CD4-positive, CD25-positive, alpha-beta regulatory T cell (primary cell): ENCODE results near the gene ANKFN1. TPM values are rescaled to one million over a fixed set of nuclear protein-coding genes. Genes with fewer than 3 reads are reported as not detected.

Source experiments
- ATAC-seq, 2 donors: fragments of 150-1000 bp; cut with Tn5 transposase; one replicate each; pipeline ENCODE4 v1.10.0; 2021; ENCODE audit warnings: low read depth in 2 of 2, moderate number of reproducible peaks in 2 of 2, moderate library complexity in 1 of 2
- DNase-seq, 3 donors: peaks; one replicate each; pipeline versions ENCODE4 v3.0.0 to v3.0.0-alpha.2; 2012 to 2022; ENCODE audit warnings: mixed read lengths in 1 of 3
- H3K27ac ChIP-seq: one replicate; pipeline ENCODE4 v1.7.0; 2013; ENCODE audit warnings: mild to moderate bottlenecking, low read length; ENCODE audit not compliant: insufficient read depth, poor library complexity, severe bottlenecking
- H3K27me3 ChIP-seq: one replicate; pipeline ENCODE4 v1.7.0; 2013; ENCODE audit warnings: low read length; ENCODE audit not compliant: control insufficient read depth, insufficient read depth
- H3K36me3 ChIP-seq: one replicate; pipeline ENCODE4 v1.7.0; 2013; ENCODE audit warnings: mild to moderate bottlenecking, low read length, moderate library complexity; ENCODE audit not compliant: control insufficient read depth, insufficient read depth
- H3K4me1 ChIP-seq: 2 replicates; pipeline ENCODE4 v1.7.0; 2013; ENCODE audit warnings: mild to moderate bottlenecking, low read length; ENCODE audit not compliant: insufficient read depth, control insufficient read depth, poor library complexity, severe bottlenecking
- H3K4me3 ChIP-seq: one replicate; pipeline ENCODE4 v1.7.0; 2013; ENCODE audit warnings: low read depth, mild to moderate bottlenecking, low read length, moderate library complexity
- H3K9me3 ChIP-seq, 2 experiments: 1 replicate in 1 of 2; 2 replicates in 1 of 2; pipeline ENCODE4 v1.7.0; 2013; ENCODE audit warnings: low read length in 2 of 2, mild to moderate bottlenecking in 1 of 2, moderate library complexity in 1 of 2; ENCODE audit not compliant: control insufficient read depth in 2 of 2
- H3K27ac Mint-ChIP-seq, 3 donors: one replicate each; pipeline ENCODE4 v1.8.0; 2020 to 2022; ENCODE audit warnings: mild to moderate bottlenecking in 3 of 3, mixed read lengths in 3 of 3, moderate library complexity in 2 of 3
- H3K27me3 Mint-ChIP-seq: one replicate; pipeline ENCODE4 v1.8.0; 2022; ENCODE audit warnings: mild to moderate bottlenecking, mixed read lengths
- H3K36me3 Mint-ChIP-seq: one replicate; pipeline ENCODE4 v1.8.0; 2020; ENCODE audit warnings: mixed read lengths
- H3K4me1 Mint-ChIP-seq, 4 donors: one replicate each; pipeline ENCODE4 v1.8.0; 2020 to 2022; ENCODE audit warnings: mixed read lengths in 4 of 4, mild to moderate bottlenecking in 1 of 4
- H3K4me3 Mint-ChIP-seq, 4 donors: one replicate each; pipeline ENCODE4 v1.8.0; 2020 to 2022; ENCODE audit warnings: mild to moderate bottlenecking in 4 of 4, mixed read lengths in 4 of 4, moderate library complexity in 3 of 4
- H3K9me3 Mint-ChIP-seq, 7 donors: one replicate each; pipeline ENCODE4 v1.8.0; 2020 to 2022; ENCODE audit warnings: mixed read lengths in 7 of 7, mild to moderate bottlenecking in 3 of 7, moderate library complexity in 2 of 7
- polyA plus RNA-seq, 4 donors: library from polyadenylated mRNA; unstranded; fragments of 300-500 nt; fragmentation: Illumina TruSeq; gene quantifications; one replicate each; pipeline ENCODE4 v1.2.3, GENCODE V29; 2021
- total RNA-seq: library from RNA; stranded (reverse); gene quantifications from one replicate; pipeline ENCODE4 v1.2.3, GENCODE V29; 2022

Gene ANKFN1
- total and polyA plus RNA-seq, 5 donors from 2014 or later: not detected

DNA sequence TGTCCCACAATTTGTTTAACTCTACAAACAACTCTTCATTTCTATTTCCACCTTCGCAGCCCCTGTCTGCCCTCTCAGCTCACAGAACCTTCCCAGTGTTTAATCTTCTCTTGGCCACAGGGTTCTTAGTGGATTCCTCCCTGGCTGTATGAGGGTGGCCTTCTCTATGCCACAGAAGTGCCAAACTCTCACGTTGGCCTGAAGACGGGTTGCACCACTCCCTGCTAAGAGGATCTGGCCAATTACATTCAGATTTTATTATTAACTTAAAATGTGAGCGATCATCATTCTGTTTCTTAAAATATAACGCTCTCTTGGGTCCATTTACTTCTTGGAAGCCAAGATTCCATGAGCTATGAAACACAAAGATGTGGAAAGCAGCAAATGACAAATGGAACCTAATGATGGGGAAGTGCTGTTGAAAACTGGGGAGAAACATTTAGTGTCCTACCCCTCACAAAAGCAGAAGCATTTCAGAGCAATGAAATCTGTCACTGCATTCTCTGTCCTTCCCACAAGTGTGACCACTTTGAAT lies 348.9 kb downstream of the ANKFN1 start:
- Mint-ChIP-seq H3K27ac (no peak overlapping the region), H3K4me1 (no peaks in the 10 kb centered on the region), H3K27me3 (peaks cover 4% of the 10 kb centered on the region), H3K4me3 (no peak overlapping the region), H3K9me3 (no peaks in the 10 kb centered on the region), H3K36me3 (no peaks in the 10 kb centered on the region)
- ATAC-seq: no peak
- no peak overlapping the region for H3K27ac ChIP-seq
- no peak overlapping the region for H3K4me3 ChIP-seq
- DNase-seq: no peak
- no peaks in the 10 kb centered on the region for H3K9me3 ChIP-seq
- no peaks in the 10 kb centered on the region for H3K36me3 ChIP-seq
- H3K27me3 ChIP-seq: peaks cover 3% of the 10 kb centered on the region
- no peaks in the 10 kb centered on the region for H3K4me1 ChIP-seq

DNA sequence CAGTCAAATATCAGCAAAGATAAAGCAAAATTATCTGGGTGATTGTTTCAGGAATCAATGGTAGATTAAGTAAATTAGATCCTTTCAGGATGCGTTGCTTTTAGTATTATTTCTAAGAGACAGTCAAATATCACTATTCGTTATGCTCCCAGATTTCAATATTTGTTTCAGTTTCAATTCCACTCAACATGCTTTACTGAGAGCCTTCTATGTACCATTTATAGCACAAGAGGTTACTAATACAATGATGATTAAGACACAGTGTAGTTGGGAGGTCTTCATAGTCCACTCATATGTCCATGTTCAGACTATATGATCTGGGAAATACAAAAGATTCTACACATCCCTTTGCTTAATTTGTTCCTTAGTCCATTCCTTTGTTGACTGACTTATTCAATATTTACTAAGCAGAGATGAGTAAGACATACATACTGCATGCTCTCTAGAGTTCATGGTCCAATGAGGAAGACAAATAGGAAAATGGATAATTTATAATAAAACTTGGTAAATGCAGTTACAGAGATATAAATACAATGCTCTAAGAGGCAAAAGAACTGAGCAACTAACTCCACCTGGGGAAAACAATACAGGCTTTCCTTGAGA lies 352.0 kb downstream of the ANKFN1 start:
- Histone ChIP-seq H3K9me3 (no peaks in the 10 kb centered on the region), H3K4me1 (no peaks in the 10 kb centered on the region), H3K27ac (no peak overlapping the region), H3K36me3 (no peaks in the 10 kb centered on the region), H3K4me3 (no peak overlapping the region), H3K27me3 (peaks cover 3% of the 10 kb centered on the region)
- Mint-ChIP-seq H3K9me3 (no peaks in the 10 kb centered on the region), H3K4me3 (no peak overlapping the region), H3K27ac (no peak overlapping the region), H3K36me3 (no peaks in the 10 kb centered on the region), H3K27me3 (peaks cover 4% of the 10 kb centered on the region), H3K4me1 (no peaks in the 10 kb centered on the region)
- ATAC-seq (no peak), DNase-seq (peak in 1 of 3 donors; percentile 16)

DNA sequence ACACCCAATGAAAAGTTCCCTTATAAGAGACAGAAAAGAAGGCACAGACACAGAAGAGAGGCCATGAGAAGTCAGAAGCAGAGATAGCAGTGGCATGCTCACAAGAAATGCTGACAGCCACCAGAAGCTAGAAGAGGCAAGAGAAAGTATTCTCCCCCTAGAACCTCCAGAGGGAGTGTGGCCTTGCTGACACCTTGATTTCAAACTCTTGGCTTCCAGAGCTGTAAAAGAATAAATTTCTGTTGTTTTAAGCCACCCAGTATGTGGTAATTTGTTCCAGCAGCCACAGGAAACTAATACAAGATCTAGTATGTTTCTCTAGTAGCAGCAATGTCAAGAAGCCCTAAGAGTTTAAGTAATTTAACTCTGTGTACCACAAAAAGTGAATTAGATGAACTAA lies 353.1 kb downstream of the ANKFN1 start:
- Mint-ChIP-seq H3K36me3 (no peaks in the 10 kb centered on the region), H3K27ac (no peak overlapping the region), H3K4me1 (no peaks in the 10 kb centered on the region), H3K4me3 (no peak overlapping the region), H3K27me3 (no peaks in the 10 kb centered on the region), H3K9me3 (no peaks in the 10 kb centered on the region)
- ATAC-seq (no peak), DNase-seq (no peak)
- H3K27ac ChIP-seq: no peak overlapping the region
- no peaks in the 10 kb centered on the region for H3K36me3 ChIP-seq
- no peak overlapping the region for H3K4me3 ChIP-seq
- H3K9me3 ChIP-seq: no peaks in the 10 kb centered on the region
- H3K27me3 ChIP-seq: peaks cover 3% of the 10 kb centered on the region
- H3K4me1 ChIP-seq: no peaks in the 10 kb centered on the region

DNA sequence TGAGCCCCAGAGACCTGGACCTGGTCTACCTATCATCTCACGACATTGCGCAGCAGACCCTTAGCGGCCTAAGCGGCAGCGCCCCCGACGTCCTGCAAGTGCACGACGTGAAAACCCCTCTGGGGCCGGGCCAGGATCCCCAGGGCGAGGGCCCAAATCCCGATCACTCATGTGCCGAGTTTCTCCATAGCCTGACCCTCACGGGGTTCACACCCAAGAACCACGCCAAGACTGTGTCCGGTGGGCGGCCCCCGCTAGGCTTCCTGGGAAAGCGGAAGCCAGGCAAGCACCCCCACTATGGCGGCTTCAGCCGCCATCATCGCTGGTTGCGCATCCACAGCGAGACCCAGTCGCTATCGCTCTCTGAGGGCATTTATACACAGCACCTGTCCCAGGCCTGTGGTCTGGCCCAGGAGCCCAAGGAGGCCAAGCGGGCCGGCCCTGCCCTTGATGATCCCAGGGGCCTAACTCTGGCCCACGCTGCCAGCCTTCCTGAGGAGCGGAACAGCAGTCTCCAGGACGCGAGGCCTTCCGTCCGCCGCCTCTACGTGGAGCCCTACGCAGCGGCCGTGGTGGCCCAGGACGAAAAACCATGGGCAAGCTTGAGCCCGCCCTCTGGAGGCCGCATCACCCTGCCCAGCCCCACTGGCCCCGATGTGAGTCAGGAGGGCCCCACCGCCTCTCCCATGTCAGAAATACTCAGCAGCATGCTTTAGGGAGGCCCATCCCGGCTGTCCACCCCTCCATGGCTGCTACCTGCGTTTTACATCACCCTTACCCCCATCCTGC lies 357.5 kb downstream of the ANKFN1 start:
- Mint-ChIP-seq H3K27me3 (no peaks in the 10 kb centered on the region), H3K27ac (no peak overlapping the region), H3K4me3 (no peak overlapping the region), H3K36me3 (no peaks in the 10 kb centered on the region), H3K9me3 (no peaks in the 10 kb centered on the region), H3K4me1 (no peaks in the 10 kb centered on the region)
- Histone ChIP-seq H3K4me1 (no peaks in the 10 kb centered on the region), H3K27ac (no peak overlapping the region), H3K9me3 (no peaks in the 10 kb centered on the region), H3K4me3 (no peak overlapping the region), H3K36me3 (no peaks in the 10 kb centered on the region), H3K27me3 (no peaks in the 10 kb centered on the region)
- ATAC-seq (no peak), DNase-seq (no peak)

DNA sequence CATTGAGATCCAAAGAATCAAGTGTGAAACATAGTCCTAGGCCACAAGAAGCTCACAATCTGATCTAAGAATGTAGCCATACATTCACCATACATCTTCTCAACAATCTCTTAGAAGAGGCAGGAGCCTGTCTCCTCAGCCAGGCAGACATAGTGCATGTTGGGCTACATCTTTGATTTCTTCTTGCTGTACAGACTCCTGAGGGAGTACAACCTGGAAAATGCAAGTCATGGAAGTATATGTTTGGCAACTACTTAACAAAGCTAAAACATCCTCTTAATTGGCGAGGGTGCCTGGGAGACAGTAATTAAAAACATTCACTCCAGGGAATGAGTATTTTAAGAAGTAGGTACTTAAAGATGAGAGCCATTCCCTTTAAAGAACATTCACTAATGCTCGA lies 361.0 kb downstream of the ANKFN1 start:
- Mint-ChIP-seq H3K9me3 (no peaks in the 10 kb centered on the region), H3K4me1 (no peaks in the 10 kb centered on the region)
- ATAC-seq: no peak

DNA sequence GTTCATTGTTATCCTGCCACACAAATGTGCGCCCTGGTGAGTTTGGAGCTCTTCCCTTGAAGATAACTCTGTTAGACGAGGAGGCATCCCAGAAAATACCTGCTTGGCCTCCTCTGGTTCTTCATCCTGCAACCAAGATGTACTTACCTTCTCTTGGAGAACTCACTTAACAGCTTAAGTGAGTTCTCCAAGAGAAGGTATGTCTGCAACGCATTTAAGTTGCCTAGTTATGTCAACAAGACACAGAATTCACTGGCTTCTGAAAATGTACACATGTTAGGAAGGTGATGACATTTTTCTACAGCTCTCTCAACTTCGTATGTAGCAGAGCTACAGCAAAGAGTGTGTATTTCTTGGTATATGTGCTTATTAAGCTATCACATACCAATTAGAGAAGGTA lies 361.6 kb downstream of the ANKFN1 start:
- Mint-ChIP-seq H3K4me3 (no peak overlapping the region), H3K36me3 (no peaks in the 10 kb centered on the region), H3K9me3 (peaks cover 0 to 2% (median 0%) of the 10 kb centered on the region in 7 donors), H3K4me1 (no peaks in the 10 kb centered on the region), H3K27ac (no peak overlapping the region), H3K27me3 (peaks cover 8% of the 10 kb centered on the region)
- Histone ChIP-seq H3K4me3 (no peak overlapping the region), H3K27ac (no peak overlapping the region), H3K9me3 (no peaks in the 10 kb centered on the region), H3K36me3 (no peaks in the 10 kb centered on the region), H3K4me1 (no peaks in the 10 kb centered on the region), H3K27me3 (peaks cover 4% of the 10 kb centered on the region)
- ATAC-seq: no peak
- DNase-seq: no peak

More for the DNA sequence above, 361.0 kb downstream of the ANKFN1 start:
- no peaks in the 10 kb centered on the region for H3K36me3 ChIP-seq
- Mint-ChIP-seq H3K4me3 (no peak overlapping the region), H3K27ac (no peak overlapping the region), H3K36me3 (no peaks in the 10 kb centered on the region), H3K27me3 (peaks cover 2% of the 10 kb centered on the region)
- DNase-seq: no peak
- H3K27ac ChIP-seq: no peak overlapping the region
- H3K27me3 ChIP-seq: peaks cover 4% of the 10 kb centered on the region
- no peaks in the 10 kb centered on the region for H3K4me1 ChIP-seq
- H3K4me3 ChIP-seq: no peak overlapping the region
- H3K9me3 ChIP-seq: no peaks in the 10 kb centered on the region

DNA sequence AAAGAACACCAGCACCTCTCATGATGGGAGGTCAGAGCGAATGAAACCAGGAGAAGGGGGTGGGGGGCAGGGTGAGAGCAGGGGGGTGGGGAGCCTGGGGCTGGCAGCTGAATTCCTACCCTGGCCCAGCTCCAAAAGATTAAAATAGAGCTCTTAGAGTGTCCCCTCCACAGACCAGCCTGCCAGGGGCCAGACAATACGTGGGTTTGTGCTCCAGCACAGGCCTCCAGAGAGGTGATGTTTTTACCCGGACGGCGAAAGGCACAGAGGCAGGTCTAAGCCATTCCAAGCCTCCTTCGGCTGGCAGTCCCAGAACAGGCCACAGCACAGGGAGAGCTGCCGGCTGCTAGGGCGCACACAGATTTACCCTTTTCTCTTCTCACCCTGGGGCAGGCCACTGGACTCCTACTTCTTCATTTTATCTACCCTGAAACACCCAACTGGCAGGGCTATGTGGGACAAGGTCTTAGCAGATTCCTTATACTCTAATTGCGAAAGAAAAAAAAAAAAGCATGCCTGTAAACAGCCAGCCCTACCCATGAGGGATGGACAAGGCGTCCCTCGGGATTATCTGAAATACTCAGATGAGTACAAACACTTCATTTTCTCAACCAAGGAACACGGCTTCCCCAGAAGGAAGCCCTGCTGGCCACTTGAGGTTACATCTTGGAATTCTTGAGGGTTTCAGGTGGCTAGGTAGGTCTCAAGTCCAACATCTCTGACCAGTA lies 368.3 kb downstream of the ANKFN1 start:
- H3K4me1 Mint-ChIP-seq: no peaks in the 10 kb centered on the region
- Histone ChIP-seq H3K4me3 (no peak overlapping the region), H3K27me3 (peaks cover 4% of the 10 kb centered on the region), H3K4me1 (no peaks in the 10 kb centered on the region), H3K36me3 (no peaks in the 10 kb centered on the region), H3K9me3 (no peaks in the 10 kb centered on the region), H3K27ac (no peak overlapping the region)
- H3K27ac Mint-ChIP-seq: no peak overlapping the region
- H3K4me3 Mint-ChIP-seq: no peak overlapping the region
- DNase-seq (no peak), ATAC-seq (no peak)
- H3K27me3 Mint-ChIP-seq: peaks cover 16% of the 10 kb centered on the region
- H3K36me3 Mint-ChIP-seq: no peaks in the 10 kb centered on the region
- H3K9me3 Mint-ChIP-seq: peaks cover 0 to 4% (median 0%) of the 10 kb centered on the region in 7 donors
